GM21423 (cell line): ENCODE data around the gene PIP4K2A.

ENCODE experiments used
- ATAC-seq: cut with Tn5 transposase; IDR thresholded peaks from one replicate; pipeline ENCODE4 v1.9.1; 2021; ENCODE audit warnings: mild to moderate bottlenecking, moderate library complexity; ENCODE audit not compliant: unreplicated experiment

The PIP4K2A gene

GRCh38 chr10:22669163-22669711, 45.1 kb downstream of the PIP4K2A start:
- ATAC-seq, result no peak

DNA sequence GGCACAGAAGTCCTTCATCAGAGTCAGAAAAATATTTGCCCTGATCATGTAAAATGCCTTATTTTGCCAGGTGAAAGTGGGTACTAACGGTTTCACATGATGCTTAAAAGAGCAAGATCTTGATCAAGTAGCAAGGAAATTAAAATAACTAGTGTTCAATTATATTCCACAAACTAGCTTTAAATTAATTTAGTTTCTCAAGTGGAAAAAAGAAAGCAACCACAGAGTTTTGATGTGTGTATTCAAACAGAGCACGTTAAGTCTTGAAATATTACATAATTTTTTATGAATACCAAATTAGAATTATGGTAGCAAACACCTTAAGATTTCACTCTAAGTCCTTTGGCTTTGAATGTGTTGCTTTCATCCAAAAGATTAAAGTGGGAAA, 47.3 kb downstream of the PIP4K2A start:
- ATAC-seq, result no peak

GRCh38 chr10:22666287-22667092, 47.9 kb downstream of the PIP4K2A start:
- peak; percentile 89 for ATAC-seq

DNA sequence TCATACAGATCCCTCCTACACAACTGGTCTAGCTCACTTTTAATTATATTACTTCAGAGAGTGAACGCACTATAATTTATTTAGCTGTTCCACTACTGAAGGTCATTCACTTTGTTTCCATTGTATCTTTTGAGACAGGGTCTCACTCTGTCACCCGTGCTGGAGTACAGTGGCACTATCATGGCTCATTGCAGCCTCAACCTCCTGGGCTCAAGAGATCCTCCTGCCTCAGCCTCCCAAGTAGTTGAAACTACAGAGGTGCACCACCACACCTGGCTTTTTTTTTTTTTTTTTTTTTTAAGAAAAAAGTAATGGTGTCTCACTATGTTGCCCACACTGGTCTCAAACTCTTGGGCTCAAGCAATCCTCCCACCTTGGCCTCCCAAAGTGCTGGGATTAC, 49.0 kb downstream of the PIP4K2A start:
- no peak for ATAC-seq

- ATAC-seq, result no peak
These were observed 51.5 kb downstream of the PIP4K2A start for GRCh38 chr10:22662733-22663330.

- no peak for ATAC-seq
These were observed 54.5 kb downstream of the PIP4K2A start for GRCh38 chr10:22659866-22660265.

DNA sequence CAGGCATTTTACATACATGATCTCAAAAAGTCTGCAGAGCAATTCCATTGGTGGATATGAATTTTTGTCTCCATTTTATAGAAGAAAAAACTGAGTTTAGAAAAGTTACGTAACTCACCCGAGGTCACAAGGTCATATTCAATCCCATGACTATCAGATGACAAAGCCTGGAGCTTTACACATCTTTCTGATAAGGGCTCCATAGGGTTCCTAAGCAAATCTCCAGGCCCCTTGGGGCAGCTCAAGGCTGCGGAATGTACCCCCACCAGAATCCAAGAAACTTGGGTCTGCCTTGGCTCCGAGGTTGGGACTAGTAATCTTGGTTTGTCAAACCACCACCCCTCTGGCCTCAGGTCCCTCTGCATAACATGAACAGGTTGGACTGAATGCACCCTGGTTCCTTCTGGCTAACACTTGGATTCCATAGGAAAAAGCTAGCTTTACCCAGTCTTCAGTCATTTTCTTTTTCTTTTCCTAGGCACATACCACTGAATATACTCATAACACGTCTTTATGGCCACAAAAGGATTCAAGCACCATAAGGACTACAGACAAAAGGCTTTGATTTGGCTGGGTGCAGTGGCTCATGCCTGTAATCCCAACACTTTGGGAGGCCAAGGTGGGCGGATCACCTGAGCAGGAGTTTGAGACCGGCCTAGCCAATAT, 55.5 kb downstream of the PIP4K2A start:
- no peak for ATAC-seq

- ATAC-seq, result no peak
These were observed 56.7 kb downstream of the PIP4K2A start for GRCh38 chr10:22657566-22658225.

- no peak for ATAC-seq
These were observed 57.4 kb downstream of the PIP4K2A start for GRCh38 chr10:22657024-22657423.

DNA sequence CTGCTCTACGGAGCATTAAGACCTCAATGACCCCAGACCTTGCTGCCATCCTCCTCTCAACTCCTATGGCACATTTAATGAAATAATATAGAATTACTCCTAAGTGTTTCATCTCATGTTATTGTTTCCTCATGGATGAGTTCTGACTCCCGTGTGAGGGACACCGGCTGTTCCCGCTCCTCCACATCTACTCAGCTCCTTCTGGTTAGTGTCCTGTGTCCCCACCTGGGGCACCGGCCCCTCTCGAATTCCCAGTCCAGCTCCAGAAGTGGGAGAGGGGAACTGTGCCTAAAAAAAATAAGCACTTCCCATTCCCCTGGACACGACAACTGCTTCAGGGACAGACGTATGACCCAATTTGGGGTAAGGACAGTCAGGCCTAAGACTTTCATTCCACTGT, 58.3 kb downstream of the PIP4K2A start:
- ATAC-seq, result no peak

DNA sequence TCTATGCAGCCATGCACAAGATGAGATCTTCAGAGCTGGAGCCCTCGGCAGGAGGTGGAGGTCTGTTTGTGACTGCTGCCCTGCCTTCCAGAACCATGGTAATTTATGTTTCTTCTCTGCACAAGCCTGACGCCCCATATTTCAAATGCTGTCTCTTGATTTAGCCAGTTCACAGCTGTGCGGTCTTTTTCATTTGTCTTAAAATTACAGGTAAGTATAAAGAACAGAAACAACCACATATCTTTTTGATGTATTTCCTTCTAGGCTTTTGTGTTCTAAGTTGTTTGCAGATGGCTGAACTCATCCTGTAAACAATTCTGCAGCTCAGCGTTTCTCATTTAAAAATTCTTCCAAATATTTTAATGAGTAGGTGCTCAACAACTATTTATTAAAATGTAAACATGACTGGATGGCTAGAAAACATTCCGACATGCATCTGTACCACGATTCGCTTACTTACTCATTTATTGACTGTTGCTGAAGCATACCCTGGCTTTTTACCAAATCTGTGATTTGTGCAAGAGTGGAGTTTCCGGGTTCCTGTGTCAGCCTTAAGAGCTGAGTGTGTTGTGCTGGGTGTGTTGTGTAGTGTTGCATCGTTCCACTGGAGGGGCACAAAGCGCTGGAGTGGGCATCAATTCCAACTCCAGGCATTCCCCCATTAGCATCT, 58.9 kb downstream of the PIP4K2A start:
- ATAC-seq, result no peak

GRCh38 chr10:22652988-22653481, 61.3 kb downstream of the PIP4K2A start:
- no peak for ATAC-seq

- no peak for ATAC-seq
These were observed 63.0 kb downstream of the PIP4K2A start for GRCh38 chr10:22651276-22651980.

DNA sequence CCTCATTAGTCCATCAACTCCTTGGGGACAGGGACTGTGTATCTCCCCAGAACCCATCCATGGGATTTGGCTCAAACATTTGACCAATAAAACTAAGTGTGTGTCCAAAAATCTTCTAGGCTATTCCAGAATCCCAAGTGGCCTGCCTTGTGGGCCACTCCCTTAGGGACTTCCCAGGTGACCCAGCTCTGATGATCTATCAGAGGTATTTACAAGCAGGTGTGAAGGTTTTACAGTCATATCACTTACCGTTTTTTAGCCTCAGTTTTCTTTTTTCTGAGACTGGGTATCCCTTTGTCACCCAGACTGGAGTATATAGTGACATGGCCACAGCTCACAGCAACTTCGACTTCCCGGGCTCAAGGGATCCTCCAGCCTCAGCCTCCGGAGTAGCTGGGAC, 64.4 kb downstream of the PIP4K2A start:
- no peak for ATAC-seq

DNA sequence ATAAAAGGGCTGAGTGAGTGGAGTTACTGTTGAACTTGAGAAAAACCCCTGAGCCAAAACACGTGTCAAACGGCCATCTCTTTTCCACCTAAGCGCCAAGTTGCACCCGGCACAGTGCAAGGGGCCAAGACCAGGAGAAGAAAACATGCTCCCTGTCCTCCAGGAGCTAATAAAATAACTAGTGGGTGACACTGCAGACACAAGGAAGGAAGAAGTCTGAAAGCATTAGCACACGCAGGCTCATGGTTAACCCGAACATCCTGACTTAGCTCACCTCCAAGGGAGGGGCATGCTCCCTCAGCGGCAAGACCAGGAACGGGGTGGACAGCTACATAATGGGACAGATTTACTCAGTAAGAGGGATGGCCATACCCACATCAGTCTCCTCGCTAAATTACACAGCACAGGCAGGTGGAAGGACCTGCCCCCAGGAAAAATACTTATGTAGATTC, 65.0 kb downstream of the PIP4K2A start:
- ATAC-seq, result no peak

GRCh38 chr10:22648547-22648961, 65.8 kb downstream of the PIP4K2A start:
- peak; percentile 41 for ATAC-seq

- no peak for ATAC-seq
These were observed 67.1 kb downstream of the PIP4K2A start for GRCh38 chr10:22647244-22647643.

GRCh38 chr10:22646388-22646853, 68.0 kb downstream of the PIP4K2A start:
- peak; percentile 51 for ATAC-seq

DNA sequence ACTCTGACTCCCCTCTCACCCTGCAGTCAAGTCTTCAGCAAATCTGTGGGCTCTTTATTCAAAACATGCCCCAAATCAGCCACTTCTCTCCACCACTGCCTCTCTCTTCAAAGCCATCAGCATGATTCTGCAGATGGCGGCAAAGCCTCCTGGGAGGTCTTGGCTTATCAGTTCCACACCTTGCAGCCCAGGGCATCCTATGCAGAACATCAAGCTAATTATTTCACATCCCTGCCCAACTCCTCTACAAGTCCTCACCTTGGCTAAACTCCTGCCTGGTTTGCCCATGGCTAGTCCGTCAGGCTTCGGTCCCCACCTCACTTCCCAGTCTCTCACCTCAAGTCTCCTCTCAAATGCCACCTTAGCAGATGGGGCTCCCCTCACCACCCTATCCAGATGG, 70.2 kb downstream of the PIP4K2A start:
- ATAC-seq, result no peak

DNA sequence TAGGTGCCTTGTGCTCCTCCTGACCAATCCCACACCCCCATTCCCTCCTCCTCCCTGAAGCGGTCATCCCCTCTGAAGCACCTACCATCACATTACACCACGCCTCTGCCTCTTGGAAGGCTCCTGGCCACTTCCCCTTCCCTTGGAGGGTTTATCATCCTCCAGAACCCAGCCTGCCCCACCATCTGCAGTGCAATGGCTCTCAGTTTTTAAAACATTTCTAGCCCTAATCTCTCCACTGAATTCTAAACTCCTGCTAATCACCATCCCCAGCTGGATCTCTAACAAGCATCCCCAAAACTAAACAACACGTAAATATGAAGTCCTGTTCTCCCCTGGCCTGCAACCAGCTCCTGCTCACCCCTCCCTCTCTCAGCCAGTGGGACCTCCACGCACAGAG, 70.6 kb downstream of the PIP4K2A start:
- no peak for ATAC-seq
